NCI-H2196 (cell line): Measurements from ENCODE around the gene MPPED1.

Source experiments
- DNase-seq: peaks from one replicate; lab custom pipeline; 2025; ENCODE audit not compliant: unreplicated experiment; lab: John Stamatoyannopoulos, UW

MPPED1 gene

GRCh38 chr22:43537019-43537585, 125.3 kb downstream of the MPPED1 start:
- DNase-seq = no peak

- DNase-seq = no peak
Measured at GRCh38 chr22:43539572-43540528, 128.0 kb downstream of the MPPED1 start.

GRCh38 chr22:43540529-43540923, 128.7 kb downstream of the MPPED1 start:
- DNase-seq = no peak

- DNase-seq = no peak
Measured at GRCh38 chr22:43541022-43541421, 129.2 kb downstream of the MPPED1 start.

- no peak for DNase-seq
Measured at GRCh38 chr22:43541462-43542407, 129.9 kb downstream of the MPPED1 start.

- DNase-seq = no peak
Measured at GRCh38 chr22:43542681-43543521, 131.1 kb downstream of the MPPED1 start.

- DNase-seq = no peak
Measured at GRCh38 chr22:43543522-43544288, 131.9 kb downstream of the MPPED1 start.

GRCh38 chr22:43544289-43544673, 132.5 kb downstream of the MPPED1 start:
- no peak for DNase-seq

GRCh38 chr22:43546186-43546585, 134.4 kb downstream of the MPPED1 start:
- DNase-seq = no peak

- DNase-seq = no peak
Measured at GRCh38 chr22:43550024-43550620, 138.3 kb downstream of the MPPED1 start.

GRCh38 chr22:43550672-43551071, 138.9 kb downstream of the MPPED1 start:
- no peak for DNase-seq

- no peak for DNase-seq
Measured at GRCh38 chr22:43553451-43554258, 141.8 kb downstream of the MPPED1 start.

GRCh38 chr22:43554259-43554636, 142.4 kb downstream of the MPPED1 start:
- no peak for DNase-seq

GRCh38 chr22:43554694-43555365, 143.0 kb downstream of the MPPED1 start:
- DNase-seq = no peak

GRCh38 chr22:43555561-43556515, 144.0 kb downstream of the MPPED1 start:
- no peak for DNase-seq
